Activated CD8-positive, alpha-beta T cell treated with anti-CD3 and anti-CD28 coated beads for 36 hours (primary cell): Measurements from ENCODE around the gene SOX2. TPM values are rescaled to one million over a fixed set of nuclear protein-coding genes. Genes with fewer than 3 reads are reported as not detected.

Experiments
- ATAC-seq: fragments of 200-7000 bp; cut with Tn5 transposase; one replicate; pipeline ENCODE4 v1.10.0; 2021; ENCODE audit warnings: mild to moderate bottlenecking, moderate library complexity
- CTCF ChIA-PET: fragments of 350-600 bp; sonication (Branson Sonifier 250); formaldehyde crosslinking; loops from one replicate; lab custom pipeline; 2021; ENCODE audit warnings: antibody characterized with exemption; lab: Charles Lee
- POLR2A ChIA-PET: fragments of 350-600 bp; sonication (Branson Sonifier 250); formaldehyde crosslinking; loops from one replicate; lab custom pipeline; 2021; ENCODE audit warnings: antibody characterized with exemption; lab: Charles Lee
- DNase-seq: peaks from one replicate; pipeline ENCODE4 v3.0.0-alpha.2; 2020
- H3K27ac Mint-ChIP-seq: one replicate; pipeline ENCODE4 v1.8.0; 2021; ENCODE audit warnings: mild to moderate bottlenecking, mixed read lengths
- H3K27me3 Mint-ChIP-seq: one replicate; pipeline ENCODE4 v1.8.0; 2021; ENCODE audit warnings: mixed read lengths
- H3K36me3 Mint-ChIP-seq: one replicate; pipeline ENCODE4 v1.8.0; 2021; ENCODE audit warnings: low read depth, mixed read lengths
- H3K4me1 Mint-ChIP-seq: one replicate; pipeline ENCODE4 v1.8.0; 2021; ENCODE audit warnings: low read depth, mixed read lengths
- H3K4me3 Mint-ChIP-seq: one replicate; pipeline ENCODE4 v1.8.0; 2021; ENCODE audit warnings: mild to moderate bottlenecking, moderate library complexity, mixed read lengths
- H3K9me3 Mint-ChIP-seq: one replicate; pipeline ENCODE4 v1.8.0; 2021; ENCODE audit warnings: mixed read lengths
- CTCF ChIP-seq: fragments of 200-600 bp; IDR thresholded peaks from one replicate; pipeline ENCODE4 v1.8.0; 2022; ENCODE audit warnings: antibody characterized with exemption, mild to moderate bottlenecking
- intact Hi-C: fragments of 100-400 bp; cut with micrococcal nuclease; formaldehyde crosslinking; loops from one replicate; pipeline ENCODE4 v1.10.0; 2022
- total RNA-seq, 2 experiments: library from RNA; stranded (reverse); gene quantifications; one replicate each; pipeline ENCODE4 v1.2.3, GENCODE V29; 2021

The SOX2 gene
- total RNA-seq, 2 experiments from 2014 or later: not detected

GRCh38 chr3:181699171-181699903 is 12.4 kb upstream of the SOX2 start:
- Mint-ChIP-seq H3K4me3 (no peak overlapping the region), H3K9me3 (peaks cover 2% of the 10 kb centered on the region), H3K27ac (no peak overlapping the region), H3K4me1 (peaks cover 24% of the 10 kb centered on the region), H3K36me3 (peaks cover 6% of the 10 kb centered on the region), H3K27me3 (peaks cover 81% of the 10 kb centered on the region)
- CTCF ChIA-PET: interaction anchor here (0.8 to 1.9 kb wide), 4 partner anchors 14 to 489 kb away, joined by 3 to 8 read pairs (median 5); no protein-coding TSS in a partner anchor
- TF ChIP-seq CTCF: no peak
- POLR2A ChIA-PET: no interaction called here
- ATAC-seq (no peak), DNase-seq (no peak)
- intact Hi-C loops: no loop called here

GRCh38 chr3:181700168-181701087 is 11.3 kb upstream of the SOX2 start:
- Mint-ChIP-seq H3K27ac (no peak overlapping the region), H3K9me3 (peaks cover 2% of the 10 kb centered on the region), H3K27me3 (peaks cover 86% of the 10 kb centered on the region), H3K4me1 (peaks cover 23% of the 10 kb centered on the region), H3K4me3 (no peak overlapping the region), H3K36me3 (peaks cover 6% of the 10 kb centered on the region)
- ATAC-seq (peak; percentile 50), DNase-seq (peak; percentile 60)
- TF ChIP-seq CTCF: peak; percentile 75
- ChIA-PET CTCF (interaction anchor here (1.0 to 2.2 kb wide), 9 partner anchors 9 to 984 kb away, joined by 3 to 13 read pairs (median 6); no protein-coding TSS in a partner anchor), POLR2A (no interaction called here)
- intact Hi-C loops: loop anchor here (5.0 kb wide), 1 partner anchor 488 kb away; no protein-coding TSS in a partner anchor

DNA sequence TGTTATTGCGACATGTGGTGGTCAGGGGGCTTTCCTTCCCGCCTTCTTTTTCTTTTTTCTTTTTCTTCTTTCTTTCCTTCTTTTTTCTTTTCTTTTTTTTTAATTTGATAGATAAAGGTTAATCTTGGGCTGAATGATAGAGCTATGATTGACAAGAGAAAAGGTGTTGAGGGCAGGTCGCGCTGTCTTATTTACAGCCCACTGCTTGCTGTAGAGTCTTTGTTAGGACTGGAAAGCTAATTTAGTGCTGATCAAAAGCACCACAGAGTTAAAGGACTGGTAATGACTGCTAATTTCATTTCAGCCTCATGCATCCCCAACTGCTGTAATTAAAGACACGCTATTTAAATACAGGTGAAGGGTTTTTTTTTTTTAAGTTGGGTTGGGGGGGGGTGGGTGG is 10.6 kb upstream of the SOX2 start:
- POLR2A ChIA-PET: interaction anchor here (1.0 kb wide), 1 partner anchor 26 kb away, joined by 4 read pairs; no protein-coding TSS in a partner anchor
- H3K4me3 Mint-ChIP-seq: no peak overlapping the region
- no peak for ATAC-seq
- peaks cover 2% of the 10 kb centered on the region for H3K9me3 Mint-ChIP-seq
- H3K27ac Mint-ChIP-seq: no peak overlapping the region
- TF ChIP-seq CTCF: no peak
- H3K36me3 Mint-ChIP-seq: peaks cover 6% of the 10 kb centered on the region
- CTCF ChIA-PET: interaction anchor here (0.8 to 2.2 kb wide), 15 partner anchors 8 to 983 kb away, joined by 3 to 13 read pairs (median 5); partner anchors contain the start of gene SOX2
- no peak for DNase-seq
- intact Hi-C loops: loop anchor here (5.0 kb wide), 1 partner anchor 489 kb away; no protein-coding TSS in a partner anchor
- peaks cover 87% of the 10 kb centered on the region for H3K27me3 Mint-ChIP-seq
- H3K4me1 Mint-ChIP-seq: peaks cover 20% of the 10 kb centered on the region

DNA sequence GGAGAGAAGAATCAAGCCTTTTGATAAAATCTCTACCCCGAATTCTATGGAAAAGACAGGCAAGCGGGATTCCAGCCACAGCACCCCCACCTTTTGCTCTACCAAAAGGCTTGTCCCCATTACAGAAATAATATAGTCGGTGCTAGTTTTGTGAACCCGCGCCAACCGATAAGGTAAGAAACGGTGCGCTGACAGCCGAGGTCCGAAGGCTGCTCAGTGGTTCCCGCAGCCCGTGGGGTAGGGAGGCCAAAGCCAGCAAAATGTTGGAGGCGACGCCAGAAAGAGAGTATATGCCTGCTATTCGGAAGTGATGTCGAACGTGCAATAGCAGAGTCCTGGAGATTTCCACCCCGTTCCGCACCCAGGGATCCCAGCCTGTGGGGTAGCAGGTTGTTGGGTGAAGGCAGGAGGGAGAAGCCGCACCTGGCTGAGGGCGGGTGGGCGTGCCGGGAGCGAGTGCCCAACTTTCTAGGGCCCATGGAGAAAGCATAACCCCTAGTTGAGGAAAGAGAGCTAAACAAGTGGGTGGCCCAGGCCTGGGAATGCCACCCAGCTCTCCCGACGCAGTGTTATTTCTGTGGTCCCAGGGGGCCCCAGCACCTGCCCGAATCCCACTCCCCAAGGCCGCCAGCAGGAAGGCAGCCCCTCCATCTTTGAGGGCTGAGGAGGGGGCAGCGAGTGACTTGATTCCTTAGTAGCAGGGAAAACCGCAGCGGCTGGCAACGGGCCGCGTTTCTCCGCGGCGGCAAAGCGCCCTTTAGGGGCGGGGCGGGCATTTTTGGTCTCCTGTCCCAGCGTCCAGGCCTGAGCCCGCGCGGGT is 7.9 kb upstream of the SOX2 start:
- ChIA-PET CTCF (interaction anchor here (0.7 to 1.7 kb wide), 3 partner anchors 10 to 980 kb away, joined by 3 to 5 read pairs (median 3); no protein-coding TSS in a partner anchor), POLR2A (no interaction called here)
- peaks cover 2% of the 10 kb centered on the region for H3K9me3 Mint-ChIP-seq
- H3K4me3 Mint-ChIP-seq: no peak overlapping the region
- H3K27me3 Mint-ChIP-seq: peaks cover 78% of the 10 kb centered on the region
- ATAC-seq (no peak), DNase-seq (no peak)
- peaks cover 6% of the 10 kb centered on the region for H3K36me3 Mint-ChIP-seq
- H3K27ac Mint-ChIP-seq: no peak overlapping the region
- intact Hi-C loops: loop anchor here (5.0 kb wide), 1 partner anchor 492 kb away; no protein-coding TSS in a partner anchor
- no peak for TF ChIP-seq CTCF
- H3K4me1 Mint-ChIP-seq: peaks cover 16% of the 10 kb centered on the region
